ENCODE results near the gene MED12.

GRCh38 chrX:71151366-71151765, 33.0 kb downstream of the MED12 start:
- TF ChIP-seq CTCF (IDR thresholded peaks at IDR 0.05) (no peak), EZH2 (IDR thresholded peaks at IDR 0.05) (no peak), EZH2phosphoT487 (IDR thresholded peaks at IDR 0.05) (no peak)
